ENCODE results near the gene COPS3. TPM values are rescaled to one million over a fixed set of nuclear protein-coding genes. Genes with fewer than 3 reads are reported as not detected.
A peak's percentile ranks its signal among the peaks of the same experiment; 100 is the strongest.
"Not testable (repeated sequence)": the region's sequence is repeated elsewhere in the genome, so short reads cannot be mapped to it uniquely, and the experiment has no call there.

The COPS3 gene
- total RNA-seq, 2 donors from 2014 or later, result 97.4 to 126 TPM

DNA sequence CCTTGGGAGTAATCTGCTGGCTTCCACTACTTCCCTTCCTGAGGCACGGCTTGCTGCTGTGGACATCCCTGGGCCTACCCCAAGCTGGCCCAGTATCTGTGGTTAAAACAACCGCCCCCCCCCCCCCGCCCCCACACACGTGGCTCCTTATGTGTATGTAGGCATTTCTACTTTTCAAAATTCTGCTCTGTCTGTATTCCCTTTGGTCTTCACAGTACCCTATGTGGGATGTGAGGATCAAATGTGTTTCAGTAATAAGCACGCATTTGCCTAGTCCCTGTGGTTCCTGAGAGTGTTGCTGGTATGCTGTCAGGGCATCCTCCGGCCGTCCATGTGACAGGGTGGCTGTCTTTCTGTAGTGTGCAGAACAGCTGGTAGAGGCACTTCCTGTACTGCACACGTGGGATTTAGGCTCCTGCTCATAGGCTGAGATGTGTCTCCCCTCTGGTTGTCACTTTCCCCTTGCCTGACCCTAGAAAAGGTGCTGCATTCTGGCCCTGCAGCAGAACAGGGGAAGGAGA lies 24.3 kb upstream of the COPS3 start:
- Mint-ChIP-seq H3K36me3 (no peaks in the 10 kb centered on the region), H3K27ac (peak overlapping the region; percentile 82 to 92), H3K9me3 (no peaks in the 10 kb centered on the region)
- DNase-seq (ENCODE audit: low spot score in 2 of 2) (peak; percentile 44 to 73), ATAC-seq (peak; percentile 66 to 72)

DNA sequence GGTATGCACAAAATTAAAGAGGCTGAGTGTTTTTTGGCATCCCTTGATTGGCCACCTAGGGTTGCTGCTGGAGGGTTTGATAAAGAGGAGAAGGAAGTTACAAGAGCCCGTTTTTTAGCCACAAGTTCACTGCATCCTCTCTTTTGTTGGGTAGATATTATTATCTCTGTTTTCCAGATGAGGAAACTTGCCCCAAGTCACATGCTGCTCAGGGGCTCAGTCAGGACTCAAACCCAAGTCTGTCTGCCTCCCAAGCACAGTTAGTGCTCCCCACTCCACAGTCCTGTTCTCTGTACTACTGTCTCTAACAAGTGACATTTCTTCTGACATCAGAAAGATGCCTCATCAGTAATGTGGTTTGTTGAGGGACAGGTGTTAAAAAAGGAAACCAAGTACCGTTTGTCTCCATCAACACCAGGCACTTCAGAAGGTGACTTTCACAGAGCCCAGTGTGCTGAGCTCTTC lies 23.5 kb upstream of the COPS3 start:
- no peaks in the 10 kb centered on the region for H3K36me3 Mint-ChIP-seq
- ATAC-seq, result peak; percentile 64 to 67
- peak overlapping the region; percentile 58 to 82 for H3K27ac Mint-ChIP-seq
- DNase-seq (ENCODE audit: low spot score in 2 of 2), result peak in 1 of 2 donors; percentile 22
- H3K9me3 Mint-ChIP-seq, result no peaks in the 10 kb centered on the region

DNA sequence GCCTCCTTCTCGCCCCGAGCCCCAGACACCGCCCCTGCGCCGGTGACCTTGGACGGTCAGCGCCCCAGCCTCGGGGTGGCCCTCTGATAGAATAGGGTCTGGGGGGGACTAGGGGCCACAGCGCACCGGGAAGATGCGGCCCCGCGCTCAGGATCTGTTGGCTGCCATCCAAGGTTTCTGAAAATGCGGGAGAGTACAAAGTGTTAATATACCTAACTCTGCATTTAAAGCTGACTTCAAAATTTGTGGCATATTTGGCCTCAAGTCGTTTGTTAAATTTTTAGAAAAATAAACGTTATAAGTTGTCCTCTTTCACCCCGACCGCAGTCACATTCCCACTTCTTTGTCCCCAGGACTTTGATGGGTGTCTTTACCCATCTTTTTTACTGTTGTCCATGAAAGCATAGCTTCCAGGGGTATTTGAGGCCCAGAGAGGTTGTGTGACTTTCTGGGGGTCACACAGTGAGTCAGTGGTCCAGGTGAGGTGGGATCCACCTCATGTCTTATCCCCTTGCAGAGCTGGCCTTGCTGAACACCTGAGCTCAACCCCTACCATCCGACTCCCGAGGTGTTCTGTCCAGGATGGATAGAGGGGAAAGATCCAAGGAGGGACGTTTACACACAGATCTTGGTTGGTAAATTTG lies 22.9 kb upstream of the COPS3 start:
- H3K36me3 Mint-ChIP-seq, result no peaks in the 10 kb centered on the region
- DNase-seq (ENCODE audit: low spot score in 2 of 2) (no peak), ATAC-seq (no peak)
- peak overlapping the region; percentile 58 to 82 for H3K27ac Mint-ChIP-seq
- H3K9me3 Mint-ChIP-seq, result no peaks in the 10 kb centered on the region

DNA sequence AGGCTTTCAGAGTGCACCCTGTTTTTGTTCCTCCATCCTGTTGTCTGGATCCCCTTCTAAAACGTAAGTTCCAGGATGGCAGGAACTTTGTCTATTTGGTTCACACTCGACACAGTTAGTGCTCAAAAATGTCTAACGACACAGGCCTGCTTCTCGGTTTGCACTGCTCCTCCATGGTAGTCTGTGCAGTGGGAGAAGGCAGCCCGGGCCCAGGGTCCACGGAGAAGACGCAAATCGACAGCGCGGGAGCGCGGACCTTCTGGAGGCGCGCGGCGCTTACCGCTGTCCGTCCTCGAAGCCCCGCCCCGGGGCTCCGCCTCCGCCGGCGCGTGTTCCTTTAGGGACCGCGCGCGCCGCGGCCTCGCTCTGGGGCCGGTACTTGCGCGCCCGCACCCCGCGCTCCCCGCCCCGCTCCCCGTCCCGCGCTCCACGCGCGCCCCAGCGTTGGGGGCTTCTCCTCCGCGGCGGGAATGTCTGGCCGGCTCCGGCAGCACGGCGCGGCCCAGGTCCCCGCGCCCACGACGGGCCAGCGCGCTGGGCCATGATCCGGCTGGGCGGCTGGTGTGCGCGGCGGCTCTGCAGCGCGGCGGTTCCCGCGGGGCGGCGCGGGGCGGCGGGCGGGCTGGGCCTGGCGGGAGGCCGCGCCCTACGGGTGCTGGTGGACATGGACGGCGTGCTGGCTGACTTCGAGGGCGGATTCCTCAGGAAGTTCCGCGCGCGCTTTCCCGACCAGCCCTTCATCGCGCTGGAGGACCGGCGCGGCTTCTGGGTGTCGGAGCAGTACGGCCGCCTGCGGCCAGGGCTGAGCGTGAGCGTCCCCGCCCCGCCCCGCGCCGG lies 22.2 kb upstream of the COPS3 start, which contains the start of gene NT5M:
NT5M (plus strand) TSS at position 364 of the 837 bp plus-strand sequence; CDS start at position 542, 178 bp downstream.
- Mint-ChIP-seq H3K27ac (peak within 1 kb of the TSS; percentile 58 to 82), H3K9me3 (no peaks in the 10 kb centered on the region), H3K36me3 (no peaks in the 10 kb centered on the region)
- peak; percentile 71 to 74 for ATAC-seq
- peak; percentile 75 to 80 for DNase-seq (ENCODE audit: low spot score in 2 of 2)

DNA sequence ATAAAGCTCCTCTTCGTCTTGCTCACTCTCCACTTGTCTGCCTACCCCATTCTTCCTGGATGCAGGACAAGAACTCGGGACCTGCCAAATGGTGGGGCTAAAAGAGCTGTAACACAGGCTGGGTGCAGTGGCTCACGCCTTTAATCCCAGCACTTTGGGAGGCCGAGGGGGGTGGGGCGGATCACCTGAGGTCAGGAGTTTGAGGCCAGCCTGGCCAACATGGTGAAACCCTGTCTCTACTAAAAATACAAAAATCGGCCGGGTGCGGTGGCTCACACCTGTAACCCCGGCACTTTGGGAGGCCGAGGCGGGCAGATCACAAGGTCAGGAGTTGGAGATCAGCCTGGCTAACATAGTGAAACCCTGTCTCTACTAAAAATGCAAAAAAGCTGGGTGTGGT lies 20.6 kb upstream of the COPS3 start:
- not testable (repeated sequence) for H3K27ac Mint-ChIP-seq, H3K9me3 Mint-ChIP-seq, ATAC-seq, H3K36me3 Mint-ChIP-seq
- DNase-seq (ENCODE audit: low spot score in 2 of 2), result peak in 1 of 2 donors; percentile 41

DNA sequence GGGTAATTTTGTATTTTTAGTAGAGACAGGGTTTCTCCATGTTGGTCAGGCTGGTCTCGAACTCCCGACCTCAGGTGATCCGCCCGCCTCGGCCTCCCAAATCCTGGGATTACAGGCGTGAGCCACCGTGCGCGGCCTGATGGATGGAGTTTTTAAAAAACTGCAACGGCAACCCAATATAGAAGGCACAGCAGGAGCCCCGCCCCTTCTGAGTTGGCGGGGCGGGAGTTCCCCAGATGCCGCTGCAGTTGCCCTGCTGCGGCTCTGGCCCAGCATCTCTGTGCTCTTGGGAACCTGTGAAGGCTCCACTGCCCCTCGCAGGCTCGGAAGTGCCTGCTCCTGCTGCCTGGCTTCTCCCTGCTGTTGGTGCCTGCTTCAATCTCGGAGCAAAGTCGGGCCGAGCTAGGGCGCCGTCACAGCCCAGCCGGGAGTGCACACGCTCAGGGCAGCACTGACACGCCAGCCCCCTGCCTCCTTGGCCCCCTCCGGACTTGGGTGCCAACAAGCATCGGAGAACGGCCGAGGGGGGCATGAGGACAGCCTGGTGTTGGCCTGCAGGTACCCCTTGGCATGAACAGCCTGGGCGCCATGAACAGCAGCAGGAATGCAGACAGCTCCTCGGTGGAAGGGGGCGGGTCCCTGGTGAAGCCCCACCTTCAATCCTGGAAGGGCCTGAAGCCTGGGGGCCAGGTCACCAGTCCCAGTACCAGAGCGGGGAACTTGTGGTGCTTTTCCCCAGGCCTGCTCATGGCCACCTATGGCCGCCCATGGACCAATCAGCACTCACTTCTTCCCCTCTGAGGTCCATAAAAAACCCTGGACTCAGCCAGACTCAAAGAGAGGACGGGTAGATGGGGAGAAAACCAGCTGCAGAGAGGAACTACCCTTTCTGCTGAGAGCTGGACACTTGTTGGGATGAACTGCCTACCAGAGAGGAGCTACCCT lies 19.9 kb upstream of the COPS3 start:
- no peak overlapping the region for H3K27ac Mint-ChIP-seq
- H3K9me3 Mint-ChIP-seq, result no peaks in the 10 kb centered on the region
- DNase-seq (ENCODE audit: low spot score in 2 of 2) (peak; percentile 56 to 71), ATAC-seq (peak; percentile 39 to 42)
- no peaks in the 10 kb centered on the region for H3K36me3 Mint-ChIP-seq

DNA sequence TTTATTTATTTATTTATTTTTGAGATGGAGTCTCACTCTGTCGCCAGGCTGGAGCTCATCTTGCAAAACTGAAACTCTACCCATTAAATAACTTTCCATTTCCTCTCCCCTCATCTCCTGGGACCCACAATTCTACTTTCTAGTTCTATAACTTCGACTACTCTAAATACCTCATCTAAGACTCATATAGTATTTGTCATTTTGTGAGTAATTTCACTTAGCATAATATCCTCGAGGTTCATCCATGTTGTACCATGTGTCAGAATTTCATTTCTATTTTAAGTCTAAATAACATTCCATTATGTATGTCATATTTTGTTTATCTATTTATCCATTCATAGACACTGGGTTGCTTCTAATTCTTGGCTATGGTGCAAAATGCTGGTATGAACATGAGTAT lies 17.1 kb upstream of the COPS3 start:
- DNase-seq (ENCODE audit: low spot score in 2 of 2) (no peak), ATAC-seq (peak; percentile 46 to 80)
- no peaks in the 10 kb centered on the region for H3K36me3 Mint-ChIP-seq
- no peaks in the 10 kb centered on the region for H3K9me3 Mint-ChIP-seq
- no peak overlapping the region for H3K27ac Mint-ChIP-seq

DNA sequence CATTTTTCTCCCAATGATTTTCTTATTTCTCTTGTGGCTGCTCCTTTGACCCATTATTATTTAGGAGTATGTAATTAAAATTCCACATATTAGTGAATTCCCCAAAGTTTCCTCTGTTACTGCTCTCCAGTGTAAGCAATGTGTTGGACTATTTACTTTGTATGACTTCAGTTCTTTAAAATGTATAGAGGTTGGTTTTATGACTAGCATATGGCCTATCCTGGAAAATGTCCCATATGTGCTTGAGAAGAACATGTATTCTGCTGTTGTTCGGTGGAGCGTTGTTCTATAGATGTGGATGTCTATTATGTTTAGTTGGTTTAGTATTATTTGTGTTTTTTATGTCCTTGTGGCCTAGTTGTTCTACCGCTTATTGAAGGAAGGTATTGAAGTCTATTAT lies 16.2 kb upstream of the COPS3 start:
- H3K9me3 Mint-ChIP-seq, result no peaks in the 10 kb centered on the region
- H3K27ac Mint-ChIP-seq, result no peak overlapping the region
- ATAC-seq (no peak), DNase-seq (ENCODE audit: low spot score in 2 of 2) (no peak)
- no peaks in the 10 kb centered on the region for H3K36me3 Mint-ChIP-seq

DNA sequence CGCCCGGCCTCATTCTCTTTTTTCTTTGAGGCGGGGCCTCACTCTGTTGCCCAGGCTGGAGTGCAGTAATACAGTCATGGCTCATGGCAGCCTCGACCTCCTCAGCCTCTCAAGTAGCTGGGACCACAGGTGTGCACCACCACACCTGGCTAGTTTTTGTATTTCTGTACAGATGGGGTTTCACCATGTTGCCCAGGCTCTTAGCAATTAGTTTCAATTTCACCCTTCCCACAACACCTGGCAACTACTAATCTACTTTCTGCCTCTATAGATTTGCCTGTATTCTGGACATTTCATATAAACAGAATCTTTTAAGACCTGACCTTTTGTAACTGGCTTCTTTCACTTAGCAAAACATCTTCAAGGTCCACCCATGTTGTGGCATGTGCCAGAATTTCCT lies 14.1 kb upstream of the COPS3 start:
- Mint-ChIP-seq H3K9me3 (no peaks in the 10 kb centered on the region), H3K36me3 (no peaks in the 10 kb centered on the region), H3K27ac (no peak overlapping the region)
- ATAC-seq, result no peak
- DNase-seq (ENCODE audit: low spot score in 2 of 2), result no peak

DNA sequence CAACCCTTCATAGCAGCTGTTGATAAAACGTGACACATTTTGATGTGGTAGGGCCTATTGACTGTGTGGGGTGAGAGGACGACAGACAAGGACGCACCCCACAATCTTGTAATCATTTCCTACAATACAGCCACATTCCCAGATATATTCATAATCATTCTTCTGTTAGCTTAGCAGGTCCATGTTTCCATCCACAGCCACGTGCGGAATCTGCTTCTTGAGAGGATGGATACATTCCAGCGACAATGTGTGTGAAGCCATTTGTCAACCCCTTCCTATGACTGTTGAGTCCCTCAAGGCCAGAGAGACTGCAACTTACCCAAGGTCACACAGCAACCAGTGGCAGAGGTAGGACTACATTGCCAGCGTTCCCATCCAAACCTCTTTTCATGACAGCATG lies 8.7 kb upstream of the COPS3 start:
- Mint-ChIP-seq H3K27ac (no peak overlapping the region), H3K9me3 (no peaks in the 10 kb centered on the region)

DNA sequence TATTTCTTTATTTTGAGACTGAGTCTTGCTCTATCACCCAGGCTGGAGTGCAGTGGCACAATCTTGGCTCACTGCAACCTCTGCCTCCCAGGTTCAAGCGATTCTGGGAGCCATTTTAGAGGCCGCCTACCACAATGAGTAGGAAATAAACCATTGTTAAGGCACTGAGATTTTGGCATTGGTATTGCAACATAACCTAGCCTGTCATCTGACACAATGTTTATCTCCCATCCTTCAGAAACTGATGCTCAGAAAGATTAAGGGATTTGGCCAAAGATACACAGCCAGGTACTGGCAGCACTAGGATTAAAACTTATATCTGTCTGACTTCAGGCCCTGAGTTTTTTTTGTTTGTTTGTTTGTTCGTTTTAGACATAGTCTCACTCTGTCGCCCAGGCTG lies 8.0 kb upstream of the COPS3 start:
- H3K27ac Mint-ChIP-seq, result no peak overlapping the region
- DNase-seq (ENCODE audit: low spot score in 2 of 2) (no peak), ATAC-seq (no peak)
- H3K9me3 Mint-ChIP-seq, result no peaks in the 10 kb centered on the region
- H3K36me3 Mint-ChIP-seq, result no peaks in the 10 kb centered on the region

More for the DNA sequence above, 8.7 kb upstream of the COPS3 start:
- DNase-seq (ENCODE audit: low spot score in 2 of 2), result peak in 1 of 2 donors; percentile 2
- no peak for ATAC-seq
- H3K36me3 Mint-ChIP-seq, result no peaks in the 10 kb centered on the region

DNA sequence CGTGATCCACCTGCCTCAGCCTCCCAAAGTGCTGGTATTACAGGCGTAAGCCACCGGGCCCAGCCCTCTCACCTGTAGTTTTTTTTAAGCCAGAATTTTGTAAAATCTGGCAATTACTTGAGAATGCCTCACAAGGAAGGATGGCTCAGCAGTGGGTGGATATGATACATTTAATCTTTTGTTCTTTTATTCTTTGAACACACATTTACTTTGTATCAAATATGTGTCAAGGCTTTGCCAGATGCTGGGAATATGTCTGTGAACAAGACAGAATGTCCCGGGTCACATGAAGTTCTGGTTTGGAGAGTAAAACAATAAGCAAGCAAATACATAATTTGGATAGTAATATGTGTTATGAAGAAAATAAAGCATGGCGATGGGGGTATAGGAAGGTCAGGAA lies 4.9 kb upstream of the COPS3 start:
- Mint-ChIP-seq H3K36me3 (no peaks in the 10 kb centered on the region), H3K9me3 (no peaks in the 10 kb centered on the region), H3K27ac (no peak overlapping the region)
- DNase-seq (ENCODE audit: low spot score in 2 of 2), result no peak
- no peak for ATAC-seq

DNA sequence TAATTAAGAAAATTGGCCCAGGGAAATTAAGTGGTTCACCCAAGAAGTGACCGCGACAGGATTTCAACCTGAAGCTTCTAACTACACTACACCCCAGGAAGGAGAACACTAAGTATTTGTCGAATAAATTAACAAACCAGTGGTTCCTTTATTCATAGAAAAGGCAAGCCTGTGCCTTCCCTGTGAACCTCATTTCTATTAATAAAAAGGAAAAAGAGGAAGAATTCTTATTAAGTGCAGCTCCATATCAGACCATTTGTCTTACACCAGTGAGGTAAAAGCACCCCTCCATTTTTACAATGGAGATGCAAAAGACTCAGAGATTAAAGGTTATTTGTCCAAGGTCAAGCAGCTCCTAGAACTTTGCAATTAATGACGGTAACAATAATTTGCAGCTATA lies 1.7 kb downstream of the COPS3 start:
- ATAC-seq (no peak), DNase-seq (ENCODE audit: low spot score in 2 of 2) (no peak)
- Mint-ChIP-seq H3K27ac (peak overlapping the region; percentile 87 to 92), H3K36me3 (peaks cover 5 to 7% of the 10 kb centered on the region in 2 donors), H3K9me3 (no peaks in the 10 kb centered on the region)

DNA sequence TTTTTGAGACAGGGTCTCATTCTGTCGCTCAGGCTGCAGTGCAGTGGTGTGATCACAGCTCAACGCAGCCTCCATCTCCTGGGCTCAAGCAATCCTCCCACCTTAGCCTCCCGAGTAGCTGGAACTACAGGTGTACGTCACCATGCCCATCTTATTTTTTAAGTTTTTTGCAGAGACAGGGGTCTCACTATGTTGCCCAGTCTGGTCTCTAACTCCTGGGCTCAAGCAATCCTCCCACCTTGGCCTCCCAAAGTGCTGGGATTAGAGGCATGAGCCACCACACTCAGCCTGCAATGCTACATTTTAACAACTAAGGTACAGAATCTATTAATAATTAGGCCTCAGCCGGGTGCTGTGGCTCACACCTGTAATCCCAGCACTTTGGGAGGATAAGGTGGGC lies 3.6 kb downstream of the COPS3 start:
- DNase-seq (ENCODE audit: low spot score in 2 of 2); H3K36me3 Mint-ChIP-seq; H3K9me3 Mint-ChIP-seq; ATAC-seq; H3K27ac Mint-ChIP-seq: not testable (repeated sequence)

DNA sequence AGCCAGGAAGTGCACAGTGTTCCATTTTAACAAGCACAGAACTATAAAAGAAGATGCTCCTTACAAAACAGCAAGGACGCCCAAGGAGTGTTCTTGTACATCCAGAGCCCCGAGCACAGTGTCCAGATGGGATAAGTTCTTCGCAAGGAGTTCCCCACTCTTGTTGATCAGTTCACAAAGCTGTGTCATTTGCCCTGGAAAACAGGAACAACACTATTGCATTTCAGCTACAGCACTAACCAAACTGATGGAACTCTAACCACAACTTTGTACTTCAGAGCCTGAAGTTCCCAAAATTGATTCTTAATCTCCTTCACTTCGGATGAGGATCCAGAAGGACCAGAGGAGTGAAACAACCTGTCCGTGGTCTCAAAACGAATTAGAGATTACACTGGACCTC lies 5.1 kb downstream of the COPS3 start:
- no peak for ATAC-seq
- H3K36me3 Mint-ChIP-seq, result peaks cover 5 to 7% of the 10 kb centered on the region in 2 donors
- H3K27ac Mint-ChIP-seq, result peak overlapping the region; percentile 22 to 84
- DNase-seq (ENCODE audit: low spot score in 2 of 2), result no peak
- no peaks in the 10 kb centered on the region for H3K9me3 Mint-ChIP-seq

Measured in activated naive CD4-positive, alpha-beta T cell treated with anti-CD3 and anti-CD28 coated beads, Interleukin-2, amount 50 U/mL, for 72 hours (primary cell).